K562 (cell line): ENCODE results near the gene JAKMIP2.

Source experiments
- CTCF ChIP-seq, 3 experiments: IDR thresholded peaks in 2 of 3; conservative IDR thresholded peaks in 1 of 3; 2 replicates each; pipeline ENCODE4 v1.5.1; 2011 to 2012; ENCODE audit warnings: low read length in 3 of 3, mild to moderate bottlenecking in 3 of 3, control low read depth in 2 of 3, improper control_type of control experiment in 1 of 3, inconsistent platforms in 1 of 3, low read depth in 1 of 3, mixed read lengths in 1 of 3, moderate library complexity in 1 of 3; ENCODE audit not compliant: insufficient read depth in 2 of 3
- HDAC1 ChIP-seq, 2 experiments: fragments of 450-650 bp; IDR thresholded peaks; 2 replicates each; pipeline ENCODE4 v1.6.1; 2016 to 2017; ENCODE audit warnings: inconsistent platforms in 1 of 2, mild to moderate bottlenecking in 1 of 2, moderate library complexity in 1 of 2
- NELFE ChIP-seq: IDR thresholded peaks from 2 replicates; pipeline ENCODE4 v1.6.1; 2011; ENCODE audit warnings: mild to moderate bottlenecking; ENCODE audit not compliant: insufficient read depth, insufficient read length
- NFYB ChIP-seq: IDR thresholded peaks from 2 replicates; pipeline ENCODE4 v1.6.1; 2011; ENCODE audit warnings: mild to moderate bottlenecking, moderate library complexity; ENCODE audit not compliant: insufficient read length; ENCODE audit errors: extremely low read depth
- POLR2AphosphoS5 ChIP-seq: IDR thresholded peaks from 2 replicates; pipeline ENCODE4 v1.6.1; 2011; ENCODE audit warnings: mild to moderate bottlenecking, low read depth, low read length, moderate library complexity; ENCODE audit not compliant: control insufficient read depth, insufficient read depth
- RBBP5 ChIP-seq: fragments of 200-600 bp; sonication (generic); IDR thresholded peaks from 2 replicates; pipeline ENCODE4 v1.6.1; 2012; ENCODE audit warnings: borderline replicate concordance, mild to moderate bottlenecking, low read length, control low read depth, inconsistent platforms; ENCODE audit not compliant: insufficient read depth, poor library complexity, severe bottlenecking
- SMC3 ChIP-seq: conservative IDR thresholded peaks from 2 replicates; pipeline ENCODE4 v1.6.1; 2011; ENCODE audit warnings: low read depth, low read length, improper control_type of control experiment; ENCODE audit not compliant: insufficient read depth
- ZBTB40 ChIP-seq, 2 experiments: fragments of 450-650 bp in 1 of 2; sonication (generic) in 1 of 2; formaldehyde crosslinking in 1 of 2; IDR thresholded peaks; 2 replicates each; pipeline versions ENCODE4 v1.7.1 to v1.9.0; 2016 to 2022; ENCODE audit warnings: inconsistent platforms in 1 of 2, mild to moderate bottlenecking in 1 of 2, missing genetic modification reagents in 1 of 2

- TF ChIP-seq POLR2AphosphoS5 (no peak), NELFE (no peak), SMC3 (no peak), HDAC1 (IDR thresholded peaks at IDR 0.05) (no peak), NFYB (no peak), ZBTB40 (IDR thresholded peaks at IDR 0.05) (no peak), ZBTB40 (CRISPR knock-in tag; IDR thresholded peaks at IDR 0.05) (no peak), RBBP5 (no peak), CTCF (IDR thresholded peaks at IDR 0.05 in 2 of 3, conservative IDR thresholded peaks at IDR 0.05 in 1 of 3; ENCODE audit: insufficient read depth in 2 of 3, low read depth in 1 of 3, low read length in 3 of 3) (no peak)
Measured at GRCh38 chr5:147688656-147689356, 93.7 kb downstream of the JAKMIP2 start.
